Measurements from ENCODE around the gene FAS. TPM values are rescaled to one million over a fixed set of nuclear protein-coding genes. Genes with fewer than 3 reads are reported as not detected.
A peak's percentile ranks its signal among the peaks of the same experiment; 100 is the strongest.

FAS gene
- total RNA-seq, 1 experiment from 2014 or later: 7.6 TPM

- Histone ChIP-seq H3K4me2 (no peak overlapping the region), H3K27ac (peak overlapping the region; percentile 39; the same call in 1 of the 2 replicates), H3K27me3 (ENCODE audit: insufficient read depth, low read depth) (no peaks in the 10 kb centered on the region), H3K4me1 (replicated peaks; ENCODE audit: insufficient read depth) (peaks cover 8% of the 10 kb centered on the region; the same call in 1 of the 2 replicates), H3K9me2 (ENCODE audit: insufficient read depth) (no peaks in the 10 kb centered on the region), H2AFZ (peak overlapping the region; percentile 67; the same call in 1 of the 2 replicates), H3K4me3 (no peak overlapping the region), H4K20me1 (ENCODE audit: insufficient read depth) (no peaks in the 10 kb centered on the region), H3K9me3 (ENCODE audit: insufficient read depth, low read depth) (no peaks in the 10 kb centered on the region), H3K36me3 (ENCODE audit: low read depth) (no peaks in the 10 kb centered on the region), H3K79me2 (ENCODE audit: low read depth) (no peaks in the 10 kb centered on the region), H3F3A (ENCODE audit: insufficient read depth, low read depth) (no peaks in the 10 kb centered on the region)
- no TSS peak for BruUV-seq (replicated peaks)
- DNase-seq: no peak
- no peak for TF ChIP-seq EZH2 (IDR thresholded peaks at IDR 0.05; ENCODE audit: low read depth)
- no peak for TF ChIP-seq CTCF (conservative IDR thresholded peaks at IDR 0.05)
- intact Hi-C loops (cut with micrococcal nuclease; ENCODE audit: unreplicated experiment): no loop called here
- ChIA-PET CTCF (no interaction called here), POLR2A (ENCODE audit: unreplicated experiment) (no interaction called here)
Observed at GRCh38 chr10:88964869-88965415, 25.7 kb upstream of the FAS start.

- H4K20me1 ChIP-seq (ENCODE audit: insufficient read depth): no peaks in the 10 kb centered on the region
- POLR2A ChIA-PET (ENCODE audit: unreplicated experiment): no interaction called here
Observed at GRCh38 chr10:88966797-88967196, 23.8 kb upstream of the FAS start.

GRCh38 chr10:88968391-88968790 is 22.2 kb upstream of the FAS start:
- H3K4me3 ChIP-seq: no peak overlapping the region
- H3K9me3 ChIP-seq (ENCODE audit: insufficient read depth, low read depth): no peaks in the 10 kb centered on the region
- no peaks in the 10 kb centered on the region for H3F3A ChIP-seq (ENCODE audit: insufficient read depth, low read depth)
- no peaks in the 10 kb centered on the region for H3K9me2 ChIP-seq (ENCODE audit: insufficient read depth)
- no peaks in the 10 kb centered on the region for H3K79me2 ChIP-seq (ENCODE audit: low read depth)
- H2AFZ ChIP-seq: no peak overlapping the region
- no peak overlapping the region for H3K27ac ChIP-seq
- intact Hi-C loops (cut with micrococcal nuclease; ENCODE audit: unreplicated experiment): no loop called here
- H4K20me1 ChIP-seq (ENCODE audit: insufficient read depth): no peaks in the 10 kb centered on the region
- H3K36me3 ChIP-seq (ENCODE audit: low read depth): no peaks in the 10 kb centered on the region
- no peak overlapping the region for H3K4me2 ChIP-seq
- H3K4me1 ChIP-seq (replicated peaks; ENCODE audit: insufficient read depth): peaks cover 8% of the 10 kb centered on the region; the same call in 1 of the 2 replicates
- ChIA-PET CTCF (no interaction called here), POLR2A (ENCODE audit: unreplicated experiment) (no interaction called here)
- TF ChIP-seq CTCF (conservative IDR thresholded peaks at IDR 0.05): no peak
- no peak for TF ChIP-seq EZH2 (IDR thresholded peaks at IDR 0.05; ENCODE audit: low read depth)
- no peak for DNase-seq
- H3K27me3 ChIP-seq (ENCODE audit: insufficient read depth, low read depth): no peaks in the 10 kb centered on the region
- no TSS peak for BruUV-seq (replicated peaks)

More at GRCh38 chr10:88966797-88967196, 23.8 kb upstream of the FAS start:
- no peak overlapping the region for H3K4me3 ChIP-seq
- intact Hi-C loops (cut with micrococcal nuclease; ENCODE audit: unreplicated experiment): no loop called here
- no peaks in the 10 kb centered on the region for H3K79me2 ChIP-seq (ENCODE audit: low read depth)
- no peaks in the 10 kb centered on the region for H3K9me2 ChIP-seq (ENCODE audit: insufficient read depth)
- no peaks in the 10 kb centered on the region for H3K9me3 ChIP-seq (ENCODE audit: insufficient read depth, low read depth)
- CTCF ChIA-PET: interaction anchor here (0.9 kb wide), 1 partner anchor 32 kb away, joined by 3 read pairs; no protein-coding TSS in a partner anchor
- no peak overlapping the region for H3K4me2 ChIP-seq
- no peaks in the 10 kb centered on the region for H3K27me3 ChIP-seq (ENCODE audit: insufficient read depth, low read depth)
- peaks cover 8% of the 10 kb centered on the region; the same call in 1 of the 2 replicates for H3K4me1 ChIP-seq (replicated peaks; ENCODE audit: insufficient read depth)
- H3K36me3 ChIP-seq (ENCODE audit: low read depth): no peaks in the 10 kb centered on the region
- no peak overlapping the region for H3K27ac ChIP-seq
- no TSS peak for BruUV-seq (replicated peaks)
- no peaks in the 10 kb centered on the region for H3F3A ChIP-seq (ENCODE audit: insufficient read depth, low read depth)
- no peak for DNase-seq
- TF ChIP-seq CTCF (conservative IDR thresholded peaks at IDR 0.05): no peak
- no peak for TF ChIP-seq EZH2 (IDR thresholded peaks at IDR 0.05; ENCODE audit: low read depth)
- H2AFZ ChIP-seq: no peak overlapping the region
